Heart left ventricle (tissue), 16 donors: ENCODE results near the gene KCNJ13. TPM values are rescaled to one million over a fixed set of nuclear protein-coding genes. Genes with fewer than 3 reads are reported as not detected.

Experiments
- ATAC-seq, 4 donors: fragments of 200-7000 bp; cut with Tn5 transposase; one replicate each; pipeline ENCODE4 v1.9.1; 2020 to 2022; ENCODE audit warnings: moderate library complexity in 4 of 4, mild to moderate bottlenecking in 3 of 4, moderate number of reproducible peaks in 1 of 4
- DNase-seq, 5 donors: peaks; one replicate each; pipeline ENCODE4 v3.0.0-alpha.2; 2020
- H3K27ac ChIP-seq, 12 donors: fragments of 200-600 bp; sonication (generic) in 4 of 12; one replicate each; pipeline versions ENCODE4 v1.5.0 to v1.8.0; 2016 to 2022; ENCODE audit warnings: mild to moderate bottlenecking in 2 of 12
- H3K27me3 ChIP-seq, 9 donors: fragments of 200-600 bp; sonication (generic) in 2 of 9; one replicate each; pipeline versions ENCODE4 v1.5.1 to v1.8.0; 2016 to 2022; ENCODE audit warnings: mild to moderate bottlenecking in 3 of 9
- H3K36me3 ChIP-seq, 9 donors: fragments of 200-600 bp; sonication (generic) in 2 of 9; one replicate each; pipeline versions ENCODE4 v1.5.0 to v1.8.0; 2018 to 2022; ENCODE audit warnings: mild to moderate bottlenecking in 2 of 9
- H3K4me1 ChIP-seq, 12 donors: fragments of 200-600 bp; sonication (generic) in 4 of 12; one replicate each; pipeline versions ENCODE4 v1.5.0 to v1.8.0; 2016 to 2022; ENCODE audit warnings: mild to moderate bottlenecking in 3 of 12
- H3K4me3 ChIP-seq, 12 donors: fragments of 200-600 bp; sonication (generic) in 4 of 12; one replicate each; pipeline versions ENCODE4 v1.5.0 to v1.8.0; 2017 to 2022; ENCODE audit warnings: mild to moderate bottlenecking in 9 of 12, moderate library complexity in 4 of 12
- H3K9me3 ChIP-seq, 12 donors: fragments of 200-600 bp; sonication (generic) in 4 of 12; one replicate each; pipeline versions ENCODE4 v1.5.0 to v1.8.0; 2016 to 2022; ENCODE audit warnings: mild to moderate bottlenecking in 1 of 12
- CTCF ChIP-seq, 12 donors: fragments of 200-600 bp; sonication (generic) in 4 of 12; IDR thresholded peaks; one replicate each; pipeline versions ENCODE4 v1.5.0 to v1.8.0; 2018 to 2022; ENCODE audit warnings: antibody characterized with exemption in 12 of 12, mild to moderate bottlenecking in 5 of 12
- POLR2A ChIP-seq, 2 donors: fragments of 450-650 bp; IDR thresholded peaks; one replicate each; pipeline ENCODE4 v1.6.1; 2017; ENCODE audit warnings: antibody characterized with exemption in 2 of 2, mild to moderate bottlenecking in 2 of 2, moderate library complexity in 2 of 2
- WGBS, 4 donors: extraction: QIAGEN DNeasy Blood & Tissue Kit in 2 of 4; methylation state at CpG; one replicate each; pipeline versions ENCODE4 v1.1.5 to v1.1.7; 2013 to 2018; 5-methylcytosine and 5-hydroxymethylcytosine counted together
- intact Hi-C, 10 donors: fragments of 100-400 bp; cut with DNase I; formaldehyde crosslinking; loops; one replicate each; pipeline versions ENCODE4 v1.11.1 to v1.14.2; 2022
- polyA plus RNA-seq, 2 donors: library from polyadenylated mRNA; stranded (reverse); fragments of 200-250 nt; gene quantifications; one replicate each; pipeline ENCODE4 v1.2.3, GENCODE V29; 2013
- total RNA-seq, 9 donors: library from RNA; depleted of rRNA in 2 of 9; stranded (reverse); fragments of >200 nt in 2 of 9; fragmentation: NEBNext Ultra II Directional in 3 of 9; extraction: Animal tissue kit (Norgen Biotek cat#: 25700) in 3 of 9; gene quantifications; one replicate each; pipeline versions ENCODE4 v1.1.0 to v1.2.4, GENCODE V29; 2016 to 2023
- donor health status: ischemic (EF 13 %, LVEDD 7.1; RV severe dilation, severe dysfunction).
- donor health status: healthy with polysubstance abuse.
- donor health status: DM: no; HTN: yes; CAD: no.
- donor health status: DM: no; HTN: no; CAD: no.
- donor health status: ischemic (EF 25% LVEDD 6.9; RV normal size, moderate dysfunction).
- donor health status: ischemic (EF 25% LVEDD 5.7; RV mildly dilated, moderate dysfunction).
- donor health status: healthy.
- donor health status: DM: yes; HTN: yes; CAD: no.
- donor health status: ischemic (EF 35%, LVEDD 5.7; RV mildly dilated, moderate dysfunction).
- donor health status: nonischemic (EF 11% LVEDD 7.7; RV severe dilation, severe dysfunction).
- donor health status: DM: yes; HTN: yes; CAD: no.
- donor health status: PGD.
- donor health status: ischemic (EF 29% LVEDD 5.4; RV normal size, mild dysfunction).
- donor health status: nonischemic (EF 23%, LVEDD 6.1; RV moderate dilation, normal function).

The KCNJ13 gene
- total and polyA plus RNA-seq, 11 donors = not detected

DNA sequence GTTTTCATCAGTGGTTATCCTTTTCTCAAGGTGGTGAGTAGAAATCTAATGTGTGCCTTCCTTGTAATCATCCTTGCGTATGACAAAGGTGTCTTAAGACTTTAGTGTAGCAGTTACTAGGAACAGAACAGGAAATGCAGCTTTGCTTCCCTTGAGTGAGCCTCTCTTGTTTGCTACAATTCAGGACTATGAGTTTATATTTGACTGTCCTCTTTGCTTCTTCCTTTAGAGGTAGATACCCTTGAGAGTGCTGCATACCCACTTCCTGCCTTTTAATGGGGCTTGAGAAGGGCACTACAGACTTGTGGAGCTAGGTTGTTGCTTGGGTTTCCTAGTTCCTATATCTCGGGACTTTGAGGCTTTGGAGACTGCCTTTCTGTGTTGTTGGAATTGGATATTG lies 3.8 kb downstream of the KCNJ13 start:
- Histone ChIP-seq H3K36me3 (peaks cover 0 to 81% (median 51%) of the 10 kb centered on the region in 9 donors), H3K4me3 (no peak overlapping the region), H3K9me3 (no peaks in the 10 kb centered on the region), H3K27ac (no peak overlapping the region), H3K27me3 (no peaks in the 10 kb centered on the region), H3K4me1 (peaks cover 0 to 6% (median 0%) of the 10 kb centered on the region in 12 donors)
- TF ChIP-seq POLR2A (IDR thresholded peaks at IDR 0.05) (no peak), CTCF (IDR thresholded peaks at IDR 0.05) (no peak)
- ATAC-seq = no peak
- intact Hi-C loops = no loop called here
- no peak for DNase-seq
- 90 to 97% (median 93%) methylated on average over 2 of the region's 2 CpGs for WGBS, 4 donors

DNA sequence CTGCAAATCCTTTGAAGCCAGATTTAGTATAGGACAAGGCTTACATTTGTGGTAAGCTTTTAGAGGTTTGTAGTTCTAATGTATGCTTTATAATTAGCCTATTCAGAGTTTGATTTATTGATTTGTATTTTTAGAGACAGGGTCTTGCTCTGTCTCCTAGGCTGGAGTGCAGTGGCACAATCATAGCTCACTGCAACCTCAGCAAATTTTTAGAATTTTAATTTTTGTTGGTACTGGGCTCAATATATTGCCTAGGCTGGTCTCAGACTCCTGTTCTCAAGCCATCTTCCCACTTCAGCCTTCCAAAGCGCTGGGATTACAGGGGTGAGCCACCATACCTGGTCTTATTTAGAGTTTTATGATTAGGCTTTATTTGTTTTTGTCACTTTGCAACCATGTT lies 4.5 kb downstream of the KCNJ13 start:
- intact Hi-C loops = no loop called here
- H3K4me3 ChIP-seq = no peak overlapping the region
- no peaks in the 10 kb centered on the region for H3K9me3 ChIP-seq
- H3K4me1 ChIP-seq = peaks cover 0 to 6% (median 0%) of the 10 kb centered on the region in 12 donors
- 94 to 100% (median 97%) methylated on average over 1 of the region's 1 CpG for WGBS, 4 donors
- peaks cover 0 to 83% (median 58%) of the 10 kb centered on the region in 9 donors for H3K36me3 ChIP-seq
- DNase-seq = no peak
- no peaks in the 10 kb centered on the region for H3K27me3 ChIP-seq
- H3K27ac ChIP-seq = no peak overlapping the region
- no peak for TF ChIP-seq CTCF (IDR thresholded peaks at IDR 0.05)
- no peak for TF ChIP-seq POLR2A (IDR thresholded peaks at IDR 0.05)
- ATAC-seq = no peak

GRCh38 chr2:232770207-232770606 lies 6.2 kb downstream of the KCNJ13 start:
- no peaks in the 10 kb centered on the region for H3K27me3 ChIP-seq
- no peak for TF ChIP-seq CTCF (IDR thresholded peaks at IDR 0.05)
- TF ChIP-seq POLR2A (IDR thresholded peaks at IDR 0.05) = no peak
- intact Hi-C loops = no loop called here
- H3K9me3 ChIP-seq = no peaks in the 10 kb centered on the region
- peaks cover 0 to 91% (median 69%) of the 10 kb centered on the region in 9 donors for H3K36me3 ChIP-seq
- no peak for ATAC-seq
- H3K4me1 ChIP-seq = peaks cover 0 to 6% (median 0%) of the 10 kb centered on the region in 12 donors
- DNase-seq = no peak
- no peak overlapping the region for H3K4me3 ChIP-seq
- no peak overlapping the region for H3K27ac ChIP-seq

- intact Hi-C loops = loop anchor here in 1 of 10 donors (10.0 kb wide), 1 partner anchor 487 kb away; the partner anchor contains the start of gene ATG16L1
- no peaks in the 10 kb centered on the region for H3K9me3 ChIP-seq
- TF ChIP-seq CTCF (IDR thresholded peaks at IDR 0.05) (no peak), POLR2A (IDR thresholded peaks at IDR 0.05) (no peak)
- H3K27me3 ChIP-seq = no peaks in the 10 kb centered on the region
- no peak for ATAC-seq
- WGBS, 4 donors = 55 to 66% (median 59%) methylated on average over 1 of the region's 1 CpG
- H3K36me3 ChIP-seq = peaks cover 0 to 97% (median 80%) of the 10 kb centered on the region in 9 donors
- no peak for DNase-seq
- no peak overlapping the region for H3K4me3 ChIP-seq
- H3K4me1 ChIP-seq = peaks cover 0 to 6% (median 0%) of the 10 kb centered on the region in 12 donors
- no peak overlapping the region for H3K27ac ChIP-seq
These were observed 8.5 kb downstream of the KCNJ13 start for GRCh38 chr2:232767866-232768265.
